Raji (cell line): ENCODE data around the gene MINDY3.

Source experiments
- POLR2A ChIP-seq: IDR thresholded peaks from 2 replicates; pipeline ENCODE4 v1.6.1; 2011; ENCODE audit warnings: low read depth, low read length, control low read depth; ENCODE audit not compliant: insufficient read depth

Gene MINDY3

GRCh38 chr10:15824498-15824897, 35.8 kb downstream of the MINDY3 start:
- TF ChIP-seq POLR2A = no peak

GRCh38 chr10:15822131-15822530, 38.2 kb downstream of the MINDY3 start:
- no peak for TF ChIP-seq POLR2A

- TF ChIP-seq POLR2A = no peak
Observed at GRCh38 chr10:15821046-15821683, 39.1 kb downstream of the MINDY3 start.

DNA sequence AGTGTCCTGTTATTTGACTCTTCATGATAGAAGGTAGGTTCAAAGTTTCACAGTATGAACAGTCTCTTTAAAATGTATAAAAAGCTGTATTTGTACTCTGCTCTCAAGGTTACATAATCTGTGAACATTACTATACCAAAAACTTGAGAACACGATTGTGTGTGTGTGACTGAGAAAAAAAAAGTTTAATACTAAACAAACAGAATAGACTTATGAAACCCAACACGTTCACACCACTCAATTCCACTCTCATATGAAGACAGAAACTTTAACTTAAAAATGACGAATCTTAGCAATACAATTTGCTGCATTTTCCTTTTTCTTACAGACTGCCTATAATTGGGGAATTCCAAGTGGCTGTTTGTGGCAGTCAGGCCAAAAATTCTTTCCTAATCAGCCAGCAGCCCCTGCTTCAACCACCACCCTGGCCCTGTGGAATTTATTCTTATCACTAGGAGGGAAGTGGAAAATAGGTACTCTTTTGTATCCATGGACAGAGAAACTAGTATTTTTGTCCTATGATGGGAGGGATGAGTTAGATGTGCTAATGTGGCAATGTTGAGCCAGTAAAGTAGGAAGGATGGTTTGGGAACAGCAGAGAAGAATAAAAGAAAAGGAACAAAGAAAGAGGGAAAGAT, 42.8 kb downstream of the MINDY3 start:
- no peak for TF ChIP-seq POLR2A

DNA sequence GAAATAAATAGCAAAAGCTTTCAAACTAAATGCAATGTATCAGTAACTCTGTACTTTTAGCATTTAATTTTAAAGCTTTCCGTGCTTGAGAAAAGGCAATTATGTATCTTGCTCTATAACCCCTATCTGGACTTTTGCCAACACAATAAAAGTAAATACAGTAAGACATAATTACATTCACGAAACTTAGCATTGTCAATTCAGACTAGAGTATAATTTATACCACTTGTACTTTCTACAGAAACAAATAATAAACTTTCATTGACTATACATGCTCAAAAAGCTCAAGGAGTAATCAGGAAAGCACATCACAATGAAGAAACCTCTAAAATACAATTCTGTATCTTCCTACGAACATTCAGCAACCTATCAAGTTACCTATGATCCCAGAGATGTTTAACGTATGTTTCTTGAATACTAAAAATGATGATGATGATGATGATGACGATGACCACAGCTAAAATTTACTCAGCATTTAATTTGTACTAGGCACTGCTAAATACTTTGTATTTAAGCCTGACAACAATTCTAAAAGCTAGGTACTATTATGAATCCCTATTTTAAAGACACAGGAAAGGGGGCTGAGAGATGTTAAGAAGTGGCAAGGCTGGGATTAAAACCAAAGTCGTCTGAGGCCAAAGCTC, 44.9 kb downstream of the MINDY3 start:
- no peak for TF ChIP-seq POLR2A

DNA sequence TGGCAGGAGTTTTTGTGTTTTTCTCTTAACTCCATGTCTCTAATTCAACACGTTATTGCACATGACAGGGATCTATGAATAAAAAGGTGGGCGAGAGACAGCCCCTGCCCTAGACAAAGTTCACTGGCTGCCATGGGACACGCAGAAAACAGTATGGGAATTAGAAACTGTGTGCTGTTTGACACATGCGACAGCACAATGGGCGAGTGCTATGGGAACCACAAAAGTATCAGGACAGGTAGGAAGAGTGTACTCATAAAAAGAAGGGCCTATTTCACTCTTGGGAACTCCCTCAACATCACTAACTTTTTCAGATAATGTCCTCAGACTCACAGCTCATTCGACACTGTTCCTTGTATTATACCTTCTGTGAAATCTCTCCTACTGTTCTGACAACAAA, 45.7 kb downstream of the MINDY3 start:
- no peak for TF ChIP-seq POLR2A

GRCh38 chr10:15813415-15813814, 46.9 kb downstream of the MINDY3 start:
- no peak for TF ChIP-seq POLR2A

- no peak for TF ChIP-seq POLR2A
Observed at GRCh38 chr10:15809450-15809849, 50.9 kb downstream of the MINDY3 start.

GRCh38 chr10:15808204-15808797, 52.0 kb downstream of the MINDY3 start:
- no peak for TF ChIP-seq POLR2A

DNA sequence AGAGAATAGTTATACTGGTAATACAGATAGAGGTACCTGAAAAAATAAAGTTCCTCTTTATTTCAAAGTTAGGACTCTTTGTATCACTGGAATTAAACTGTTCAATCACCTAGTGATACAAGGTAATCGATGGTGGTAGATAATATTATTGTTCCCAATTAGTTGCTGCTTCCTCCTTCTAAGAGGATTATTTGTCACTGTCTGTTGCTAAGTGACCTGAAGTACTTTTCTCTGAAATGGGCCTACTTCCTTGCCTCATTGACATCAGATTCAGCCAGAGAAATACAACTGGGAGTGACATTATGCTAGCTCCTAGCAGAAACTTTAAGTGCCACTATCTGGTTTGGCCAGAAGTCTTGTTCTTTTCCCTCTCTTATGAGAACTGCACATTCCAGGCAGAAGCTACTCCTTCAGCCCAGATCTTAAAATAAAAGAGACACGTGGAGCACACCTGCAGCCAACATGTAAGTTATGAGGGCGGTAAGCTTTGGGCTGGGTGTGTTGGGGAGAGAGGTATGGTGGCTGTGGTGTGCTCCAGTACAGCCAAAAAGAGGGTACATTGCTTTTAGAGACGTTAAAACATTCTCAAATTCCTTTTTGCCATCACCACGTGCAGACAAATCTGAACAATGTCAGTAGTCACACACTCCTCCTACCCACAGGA, 54.8 kb downstream of the MINDY3 start:
- TF ChIP-seq POLR2A = no peak

DNA sequence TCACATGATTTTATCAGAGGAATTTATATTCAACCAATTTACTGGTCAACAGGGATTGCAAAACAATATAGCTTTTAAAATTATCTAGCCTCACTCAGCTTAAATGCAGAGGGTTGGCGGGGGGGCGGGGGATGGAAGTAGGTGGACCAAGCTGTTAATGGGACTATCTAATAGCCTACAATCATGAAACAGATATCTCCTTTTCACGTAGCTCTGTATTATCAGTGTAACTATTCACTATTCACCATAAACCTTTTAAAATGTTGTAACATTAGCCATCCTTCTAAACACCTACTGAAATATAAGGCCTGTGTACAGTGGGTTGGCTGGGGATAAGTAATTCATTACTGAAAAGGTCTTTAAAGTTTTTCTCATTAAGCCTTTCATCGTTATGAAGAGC, 56.2 kb downstream of the MINDY3 start:
- no peak for TF ChIP-seq POLR2A

DNA sequence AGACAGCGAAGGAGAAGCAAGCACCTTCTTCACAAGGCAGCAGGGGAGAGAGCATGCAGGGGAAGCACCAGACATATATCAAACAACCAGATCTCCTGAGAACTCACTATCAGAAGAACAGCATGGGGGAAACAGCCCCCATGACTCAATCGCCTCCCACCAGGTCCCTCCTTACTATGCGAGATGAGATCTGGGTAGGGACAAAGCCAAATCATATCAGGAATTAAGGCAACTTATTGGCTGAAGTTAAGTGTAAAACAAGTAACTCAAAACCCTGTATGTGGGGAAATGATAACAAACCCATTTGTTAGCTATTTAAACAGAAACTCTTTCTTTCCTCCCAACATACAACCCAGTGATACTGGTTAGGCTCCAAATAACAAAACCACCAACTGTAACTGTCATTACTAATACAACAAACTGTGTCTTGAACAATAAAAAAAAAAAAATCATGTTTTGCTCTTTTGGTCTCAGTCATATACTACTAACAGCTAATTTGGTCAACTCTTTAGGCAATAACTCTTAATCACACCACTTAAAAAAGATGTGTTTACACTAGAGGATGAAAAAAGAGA, 57.8 kb downstream of the MINDY3 start:
- no peak for TF ChIP-seq POLR2A

DNA sequence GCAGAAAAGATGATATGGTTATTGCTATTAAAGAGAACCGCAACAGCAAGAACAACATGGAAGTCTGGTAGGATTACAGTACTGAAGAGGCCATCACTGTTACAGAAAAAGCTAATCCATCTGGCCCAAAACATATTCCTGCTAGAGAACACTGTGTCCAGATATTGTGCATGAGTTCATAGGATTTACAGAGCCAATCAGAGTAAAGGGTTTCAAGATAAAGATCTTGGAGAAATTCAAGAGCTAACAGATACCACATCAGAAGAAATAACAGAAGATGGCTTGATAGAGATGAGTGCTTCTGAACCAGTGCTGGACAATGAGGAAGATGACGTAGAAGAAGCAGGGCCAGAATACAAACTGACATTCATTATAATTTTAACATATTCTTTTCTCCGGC, 58.7 kb downstream of the MINDY3 start:
- no peak for TF ChIP-seq POLR2A

GRCh38 chr10:15801147-15801546, 59.2 kb downstream of the MINDY3 start:
- TF ChIP-seq POLR2A = no peak

DNA sequence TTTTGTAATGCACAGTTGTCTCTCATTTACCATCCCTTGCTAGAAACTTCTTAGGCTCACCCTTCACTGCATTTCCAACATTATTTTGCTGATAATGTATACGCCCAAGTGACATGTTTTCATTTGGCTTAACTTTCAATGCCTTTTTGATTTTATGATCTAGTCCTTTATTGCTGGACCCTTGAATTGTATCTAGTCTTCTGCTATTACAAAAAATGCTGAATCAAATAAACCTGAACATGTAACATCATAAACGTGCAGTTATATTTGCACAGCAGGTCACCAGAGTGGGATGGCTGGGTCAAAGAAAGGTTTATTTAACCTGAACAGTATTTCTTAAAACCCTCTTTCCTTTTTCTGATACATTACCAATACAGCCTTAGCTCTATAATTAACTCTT, 63.0 kb downstream of the MINDY3 start:
- no peak for TF ChIP-seq POLR2A
